Fibroblast of lung (primary cell): Measurements from ENCODE around the gene SLC38A8. TPM values are rescaled to one million over a fixed set of nuclear protein-coding genes. Genes with fewer than 3 reads are reported as not detected.

Experiments used
- DNase-seq, 2 donors: peaks; one replicate each; pipeline versions ENCODE4 v3.0.0 to v3.0.0-alpha.2; 2010; ENCODE audit warnings: low read depth in 2 of 2
- H2AFZ ChIP-seq: 2 replicates; pipeline ENCODE4 v1.5.1; 2012; ENCODE audit warnings: low read length, control low read depth, inconsistent platforms
- H3K27ac ChIP-seq: 2 replicates; pipeline ENCODE4 v1.5.1; 2011; ENCODE audit warnings: low read length, control low read depth; ENCODE audit not compliant: insufficient read depth
- H3K27me3 ChIP-seq: 2 replicates; pipeline ENCODE4 v1.5.1; 2011; ENCODE audit warnings: mild to moderate bottlenecking, low read length; ENCODE audit not compliant: control insufficient read depth, insufficient read depth
- H3K36me3 ChIP-seq: 2 replicates; pipeline ENCODE4 v1.5.1; 2011; ENCODE audit warnings: low read length; ENCODE audit not compliant: control insufficient read depth, insufficient read depth
- H3K4me1 ChIP-seq: 2 replicates; pipeline ENCODE4 v1.5.1; 2011; ENCODE audit warnings: low read length; ENCODE audit not compliant: control insufficient read depth, insufficient read depth; ENCODE audit errors: extremely low read depth
- H3K4me2 ChIP-seq: 2 replicates; pipeline ENCODE4 v1.5.1; 2011; ENCODE audit warnings: low read length, control low read depth; ENCODE audit not compliant: insufficient read depth; ENCODE audit errors: extremely low read depth
- H3K4me3 ChIP-seq, 4 experiments: fragments of 200-600 bp in 1 of 4; sonication (generic) in 1 of 4; replicated peaks in 1 of 4; 2 replicates each; pipeline ENCODE4 v1.5.1; 2011 to 2016; ENCODE audit warnings: low read length in 4 of 4, low read depth in 3 of 4, mild to moderate bottlenecking in 3 of 4, control low read depth in 2 of 4, inconsistent platforms in 1 of 4, mixed read lengths in 1 of 4; ENCODE audit not compliant: insufficient read depth in 1 of 4; ENCODE audit errors: control extremely low read depth in 1 of 4
- H3K79me2 ChIP-seq: 2 replicates; pipeline ENCODE4 v1.5.1; 2012; ENCODE audit warnings: mild to moderate bottlenecking, low read length, inconsistent platforms; ENCODE audit not compliant: control insufficient read depth, insufficient read depth
- H3K9ac ChIP-seq: 2 replicates; pipeline ENCODE4 v1.5.1; 2011; ENCODE audit warnings: mild to moderate bottlenecking, low read length, control low read depth; ENCODE audit not compliant: insufficient read depth
- H3K9me3 ChIP-seq: 2 replicates; pipeline ENCODE4 v1.5.1; 2012; ENCODE audit warnings: low read depth, low read length; ENCODE audit not compliant: control insufficient read depth, insufficient read depth
- H4K20me1 ChIP-seq: 2 replicates; pipeline ENCODE4 v1.5.1; 2011; ENCODE audit warnings: low read length; ENCODE audit not compliant: control insufficient read depth, insufficient read depth; ENCODE audit errors: extremely low read depth
- EZH2 ChIP-seq: IDR thresholded peaks from 2 replicates; pipeline ENCODE4 v1.5.1; 2012; ENCODE audit warnings: low read length, control low read depth, mild to moderate bottlenecking; ENCODE audit errors: missing control alignments
- polyA plus RNA-seq, 2 donors: library from polyadenylated mRNA; depleted of rRNA in 1 of 2; stranded (reverse) in 1 of 2; unstranded in 1 of 2; fragments of >200 nt; gene quantifications; 2 replicates each; pipeline ENCODE4 v1.2.1, GENCODE V29; 2011 to 2012; ENCODE audit warnings: missing spikeins in 1 of 2
- total RNA-seq: library from RNA; depleted of rRNA; stranded (reverse); fragments of >200 nt; gene quantifications from 2 replicates; pipeline ENCODE4 v1.2.1, GENCODE V29; 2014
- TF ChIP-seq, protein P1 (sequence below), 2 donors: IDR thresholded peaks in 1 of 2; conservative IDR thresholded peaks in 1 of 2; 1 replicate in 1 of 2; 2 replicates in 1 of 2; pipeline ENCODE4 v1.5.1; 2011 to 2012; ENCODE audit warnings: low read length in 2 of 2, control low read depth in 1 of 2, inconsistent platforms in 1 of 2, low read depth in 1 of 2, mild to moderate bottlenecking in 1 of 2

Gene SLC38A8
- total and polyA plus RNA-seq, 2 donors (not counting 1 experiment from before 2014, with no cell fraction given), result not detected

DNA sequence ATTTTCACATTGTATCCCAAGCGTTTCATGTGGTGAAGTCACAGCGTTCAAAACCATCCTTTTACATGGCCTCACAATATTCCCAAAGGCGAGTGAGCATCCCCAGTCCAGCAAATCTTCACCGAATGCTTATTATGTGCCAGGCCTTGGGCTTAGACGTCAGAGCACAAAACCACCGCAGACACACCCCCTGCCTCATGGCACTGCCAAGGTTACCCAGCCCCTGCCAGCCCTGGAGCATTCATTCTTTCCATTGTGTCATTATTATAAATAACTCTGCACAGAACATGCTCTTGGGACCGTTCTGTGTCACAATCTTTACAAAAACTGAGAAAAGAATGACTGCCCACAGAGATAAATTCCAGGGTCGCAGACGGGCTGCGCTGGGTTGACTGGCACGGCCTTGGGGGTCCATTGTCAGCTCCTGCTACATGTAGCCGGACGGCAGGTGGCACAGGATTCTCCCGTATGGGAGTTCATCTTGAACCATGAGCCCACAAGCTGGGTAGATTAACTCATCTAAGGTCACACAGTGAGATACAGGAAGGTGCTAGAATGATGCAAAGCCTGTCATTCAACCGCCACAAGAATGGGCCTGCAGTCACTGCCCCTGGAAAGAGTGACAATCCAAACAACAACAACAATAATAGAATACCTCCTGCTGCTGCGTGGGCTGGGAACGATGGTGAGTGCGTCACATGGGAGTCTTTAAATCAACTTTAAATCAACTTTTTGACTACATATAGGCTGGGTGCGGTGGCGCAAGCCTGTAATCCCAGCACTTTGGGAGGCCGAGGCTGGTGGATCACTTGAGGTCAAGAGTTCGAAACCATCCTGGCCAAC is 79.1 kb downstream of the SLC38A8 start:
- no peak overlapping the region for H3K9ac ChIP-seq
- no peaks in the 10 kb centered on the region for H3K4me1 ChIP-seq
- no peak overlapping the region for H3K4me3 ChIP-seq
- H4K20me1 ChIP-seq, result no peaks in the 10 kb centered on the region
- H3K9me3 ChIP-seq, result no peaks in the 10 kb centered on the region
- no peak for DNase-seq
- peaks cover 12% of the 10 kb centered on the region for H3K36me3 ChIP-seq
- no peak overlapping the region for H3K4me2 ChIP-seq
- TF ChIP-seq, protein P1, sequence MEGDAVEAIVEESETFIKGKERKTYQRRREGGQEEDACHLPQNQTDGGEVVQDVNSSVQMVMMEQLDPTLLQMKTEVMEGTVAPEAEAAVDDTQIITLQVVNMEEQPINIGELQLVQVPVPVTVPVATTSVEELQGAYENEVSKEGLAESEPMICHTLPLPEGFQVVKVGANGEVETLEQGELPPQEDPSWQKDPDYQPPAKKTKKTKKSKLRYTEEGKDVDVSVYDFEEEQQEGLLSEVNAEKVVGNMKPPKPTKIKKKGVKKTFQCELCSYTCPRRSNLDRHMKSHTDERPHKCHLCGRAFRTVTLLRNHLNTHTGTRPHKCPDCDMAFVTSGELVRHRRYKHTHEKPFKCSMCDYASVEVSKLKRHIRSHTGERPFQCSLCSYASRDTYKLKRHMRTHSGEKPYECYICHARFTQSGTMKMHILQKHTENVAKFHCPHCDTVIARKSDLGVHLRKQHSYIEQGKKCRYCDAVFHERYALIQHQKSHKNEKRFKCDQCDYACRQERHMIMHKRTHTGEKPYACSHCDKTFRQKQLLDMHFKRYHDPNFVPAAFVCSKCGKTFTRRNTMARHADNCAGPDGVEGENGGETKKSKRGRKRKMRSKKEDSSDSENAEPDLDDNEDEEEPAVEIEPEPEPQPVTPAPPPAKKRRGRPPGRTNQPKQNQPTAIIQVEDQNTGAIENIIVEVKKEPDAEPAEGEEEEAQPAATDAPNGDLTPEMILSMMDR (conservative IDR thresholded peaks at IDR 0.05 in 1 of 2, IDR thresholded peaks at IDR 0.05 in 1 of 2; ENCODE audit: low read depth in 1 of 2, low read length in 2 of 2), result no peak
- no peak for TF ChIP-seq EZH2
- H3K27me3 ChIP-seq, result no peaks in the 10 kb centered on the region
- H2AFZ ChIP-seq, result no peak overlapping the region
- no peaks in the 10 kb centered on the region for H3K79me2 ChIP-seq
- H3K27ac ChIP-seq, result no peak overlapping the region

DNA sequence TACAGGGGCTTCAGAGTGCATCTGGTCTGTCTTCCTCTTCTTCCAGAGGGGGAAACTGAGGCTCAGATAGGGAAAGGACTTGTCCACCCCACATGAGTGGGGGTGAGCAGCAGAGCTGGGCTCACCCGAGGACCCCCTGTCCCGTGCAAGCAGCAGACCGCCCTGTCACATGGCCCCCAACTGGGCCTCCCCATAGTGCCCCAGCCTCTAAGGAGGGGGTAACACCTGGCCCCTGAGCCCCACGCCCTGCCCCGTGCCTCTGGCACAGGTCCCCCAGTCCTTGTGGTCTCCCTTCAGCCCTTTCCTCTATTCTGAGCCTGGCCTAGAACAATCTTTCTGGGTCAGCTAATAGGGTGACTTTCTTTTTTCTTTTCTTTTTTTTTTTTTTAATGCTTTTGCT is 81.0 kb downstream of the SLC38A8 start:
- H3K36me3 ChIP-seq, result peaks cover 14% of the 10 kb centered on the region
- no peak overlapping the region for H3K4me3 ChIP-seq
- H3K9ac ChIP-seq, result no peak overlapping the region
- no peak for TF ChIP-seq EZH2
- TF ChIP-seq, protein P1 (conservative IDR thresholded peaks at IDR 0.05 in 1 of 2, IDR thresholded peaks at IDR 0.05 in 1 of 2; ENCODE audit: low read depth in 1 of 2, low read length in 2 of 2), result no peak
- no peaks in the 10 kb centered on the region for H3K9me3 ChIP-seq
- H4K20me1 ChIP-seq, result no peaks in the 10 kb centered on the region
- H2AFZ ChIP-seq, result no peak overlapping the region
- no peak overlapping the region for H3K27ac ChIP-seq
- H3K27me3 ChIP-seq, result no peaks in the 10 kb centered on the region
- no peaks in the 10 kb centered on the region for H3K4me1 ChIP-seq
- DNase-seq, result no peak
- no peak overlapping the region for H3K4me2 ChIP-seq
- H3K79me2 ChIP-seq, result no peaks in the 10 kb centered on the region

DNA sequence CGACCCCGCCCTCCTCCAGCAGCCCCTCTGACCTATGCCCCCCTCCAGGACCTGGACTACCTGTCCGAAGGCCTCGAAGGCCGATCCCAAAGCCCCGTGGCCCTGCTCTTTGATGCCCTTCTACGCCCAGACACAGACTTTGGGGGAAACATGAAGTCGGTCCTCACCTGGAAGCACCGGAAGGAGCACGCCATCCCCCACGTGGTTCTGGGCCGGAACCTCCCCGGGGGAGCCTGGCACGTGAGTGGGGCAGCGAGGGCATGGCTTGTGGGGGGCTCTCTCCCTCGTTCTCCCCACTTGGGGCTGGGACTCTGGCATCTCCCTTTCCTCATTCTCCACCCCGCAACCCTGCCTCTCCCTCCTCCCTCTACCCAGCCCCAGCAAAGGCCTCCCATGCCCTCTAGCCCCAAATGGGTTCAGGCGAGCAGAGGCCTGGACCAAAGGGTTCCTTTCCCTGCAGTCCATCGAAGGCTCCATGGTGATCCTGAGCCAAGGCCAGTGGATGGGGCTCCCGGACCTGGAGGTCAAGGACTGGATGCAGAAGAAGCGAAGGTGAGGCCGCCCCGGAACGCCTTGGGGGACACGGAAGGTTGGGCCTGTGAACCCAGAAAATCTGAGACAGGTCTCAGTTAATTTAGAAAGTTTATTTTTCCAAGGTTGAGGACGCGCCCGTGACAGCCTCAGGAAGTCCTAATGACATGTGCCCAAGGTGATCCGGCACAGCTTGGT is 81.9 kb downstream of the SLC38A8 start:
- H3K9ac ChIP-seq, result no peak overlapping the region
- no peak overlapping the region for H2AFZ ChIP-seq
- no peak for DNase-seq
- no peaks in the 10 kb centered on the region for H4K20me1 ChIP-seq
- no peak overlapping the region for H3K4me2 ChIP-seq
- H3K36me3 ChIP-seq, result peaks cover 14% of the 10 kb centered on the region
- H3K4me1 ChIP-seq, result no peaks in the 10 kb centered on the region
- H3K27ac ChIP-seq, result no peak overlapping the region
- H3K4me3 ChIP-seq, result no peak overlapping the region
- no peaks in the 10 kb centered on the region for H3K9me3 ChIP-seq
- no peaks in the 10 kb centered on the region for H3K27me3 ChIP-seq
- TF ChIP-seq EZH2, result no peak
- TF ChIP-seq, protein P1 (conservative IDR thresholded peaks at IDR 0.05 in 1 of 2, IDR thresholded peaks at IDR 0.05 in 1 of 2; ENCODE audit: low read depth in 1 of 2, low read length in 2 of 2), result no peak
- H3K79me2 ChIP-seq, result no peaks in the 10 kb centered on the region
